Measurements from ENCODE around the gene WDFY2.

The WDFY2 gene

GRCh38 chr13:51794964-51795363, 210.7 kb downstream of the WDFY2 start:
- H3K9ac ChIP-seq (ENCODE audit: low read depth, low read length): no peak overlapping the region
- peaks cover 4% of the 10 kb centered on the region for H3K4me1 ChIP-seq (ENCODE audit: control insufficient read depth, insufficient read depth, low read length)
- no peaks in the 10 kb centered on the region for H3K36me3 ChIP-seq (ENCODE audit: control insufficient read depth, insufficient read depth, low read length)
- no peaks in the 10 kb centered on the region for H3K27me3 ChIP-seq (ENCODE audit: control insufficient read depth, insufficient read depth, low read length)
- H3K4me3 ChIP-seq (ENCODE audit: low read depth, low read length): no peak overlapping the region
- H3K9me3 ChIP-seq (ENCODE audit: control insufficient read depth, insufficient read depth, low read length): no peaks in the 10 kb centered on the region

- Histone ChIP-seq H3K4me1 (ENCODE audit: control insufficient read depth, insufficient read depth, low read length) (peaks cover 4% of the 10 kb centered on the region), H3K36me3 (ENCODE audit: control insufficient read depth, insufficient read depth, low read length) (no peaks in the 10 kb centered on the region), H3K4me3 (ENCODE audit: low read depth, low read length) (no peak overlapping the region), H3K9ac (ENCODE audit: low read depth, low read length) (no peak overlapping the region), H3K27me3 (ENCODE audit: control insufficient read depth, insufficient read depth, low read length) (no peaks in the 10 kb centered on the region), H3K9me3 (ENCODE audit: control insufficient read depth, insufficient read depth, low read length) (no peaks in the 10 kb centered on the region)
Measured at GRCh38 chr13:51795419-51795818, 211.2 kb downstream of the WDFY2 start.

GRCh38 chr13:51796546-51796945, 212.3 kb downstream of the WDFY2 start:
- Histone ChIP-seq H3K4me1 (ENCODE audit: control insufficient read depth, insufficient read depth, low read length) (peaks cover 4% of the 10 kb centered on the region), H3K9me3 (ENCODE audit: control insufficient read depth, insufficient read depth, low read length) (no peaks in the 10 kb centered on the region), H3K4me3 (ENCODE audit: low read depth, low read length) (no peak overlapping the region), H3K27me3 (ENCODE audit: control insufficient read depth, insufficient read depth, low read length) (no peaks in the 10 kb centered on the region), H3K9ac (ENCODE audit: low read depth, low read length) (no peak overlapping the region), H3K36me3 (ENCODE audit: control insufficient read depth, insufficient read depth, low read length) (no peaks in the 10 kb centered on the region)

GRCh38 chr13:51797664-51798488, 213.6 kb downstream of the WDFY2 start:
- H3K9me3 ChIP-seq (ENCODE audit: control insufficient read depth, insufficient read depth, low read length): no peaks in the 10 kb centered on the region
- no peak overlapping the region for H3K4me3 ChIP-seq (ENCODE audit: low read depth, low read length)
- H3K36me3 ChIP-seq (ENCODE audit: control insufficient read depth, insufficient read depth, low read length): no peaks in the 10 kb centered on the region
- H3K9ac ChIP-seq (ENCODE audit: low read depth, low read length): no peak overlapping the region
- H3K27me3 ChIP-seq (ENCODE audit: control insufficient read depth, insufficient read depth, low read length): no peaks in the 10 kb centered on the region
- H3K4me1 ChIP-seq (ENCODE audit: control insufficient read depth, insufficient read depth, low read length): peaks cover 10% of the 10 kb centered on the region

GRCh38 chr13:51799261-51799660, 215.0 kb downstream of the WDFY2 start:
- Histone ChIP-seq H3K4me1 (ENCODE audit: control insufficient read depth, insufficient read depth, low read length) (peaks cover 15% of the 10 kb centered on the region), H3K4me3 (ENCODE audit: low read depth, low read length) (no peak overlapping the region), H3K36me3 (ENCODE audit: control insufficient read depth, insufficient read depth, low read length) (no peaks in the 10 kb centered on the region)

GRCh38 chr13:51800486-51800885, 216.2 kb downstream of the WDFY2 start:
- no peaks in the 10 kb centered on the region for H3K9me3 ChIP-seq (ENCODE audit: control insufficient read depth, insufficient read depth, low read length)
- H3K27me3 ChIP-seq (ENCODE audit: control insufficient read depth, insufficient read depth, low read length): no peaks in the 10 kb centered on the region
- H3K4me3 ChIP-seq (ENCODE audit: low read depth, low read length): no peak overlapping the region
- H3K9ac ChIP-seq (ENCODE audit: low read depth, low read length): no peak overlapping the region
- H3K36me3 ChIP-seq (ENCODE audit: control insufficient read depth, insufficient read depth, low read length): no peaks in the 10 kb centered on the region
- peaks cover 24% of the 10 kb centered on the region for H3K4me1 ChIP-seq (ENCODE audit: control insufficient read depth, insufficient read depth, low read length)

More at GRCh38 chr13:51799261-51799660, 215.0 kb downstream of the WDFY2 start:
- Histone ChIP-seq H3K9me3 (ENCODE audit: control insufficient read depth, insufficient read depth, low read length) (no peaks in the 10 kb centered on the region), H3K9ac (ENCODE audit: low read depth, low read length) (no peak overlapping the region), H3K27me3 (ENCODE audit: control insufficient read depth, insufficient read depth, low read length) (no peaks in the 10 kb centered on the region)

- H3K4me1 ChIP-seq (ENCODE audit: control insufficient read depth, insufficient read depth, low read length): peaks cover 25% of the 10 kb centered on the region
- H3K27me3 ChIP-seq (ENCODE audit: control insufficient read depth, insufficient read depth, low read length): no peaks in the 10 kb centered on the region
- H3K4me3 ChIP-seq (ENCODE audit: low read depth, low read length): no peak overlapping the region
- no peaks in the 10 kb centered on the region for H3K9me3 ChIP-seq (ENCODE audit: control insufficient read depth, insufficient read depth, low read length)
- H3K36me3 ChIP-seq (ENCODE audit: control insufficient read depth, insufficient read depth, low read length): no peaks in the 10 kb centered on the region
- no peak overlapping the region for H3K9ac ChIP-seq (ENCODE audit: low read depth, low read length)
Measured at GRCh38 chr13:51801631-51802099, 217.4 kb downstream of the WDFY2 start.

- Histone ChIP-seq H3K27me3 (ENCODE audit: control insufficient read depth, insufficient read depth, low read length) (no peaks in the 10 kb centered on the region), H3K4me3 (ENCODE audit: low read depth, low read length) (peak overlapping the region; percentile 85), H3K36me3 (ENCODE audit: control insufficient read depth, insufficient read depth, low read length) (no peaks in the 10 kb centered on the region), H3K4me1 (ENCODE audit: control insufficient read depth, insufficient read depth, low read length) (peaks cover 25% of the 10 kb centered on the region), H3K9me3 (ENCODE audit: control insufficient read depth, insufficient read depth, low read length) (no peaks in the 10 kb centered on the region), H3K9ac (ENCODE audit: low read depth, low read length) (peak overlapping the region; percentile 70)
Measured at GRCh38 chr13:51802631-51803418, 218.6 kb downstream of the WDFY2 start.

- Histone ChIP-seq H3K36me3 (ENCODE audit: control insufficient read depth, insufficient read depth, low read length) (no peaks in the 10 kb centered on the region), H3K4me1 (ENCODE audit: control insufficient read depth, insufficient read depth, low read length) (peaks cover 25% of the 10 kb centered on the region), H3K27me3 (ENCODE audit: control insufficient read depth, insufficient read depth, low read length) (no peaks in the 10 kb centered on the region), H3K4me3 (ENCODE audit: low read depth, low read length) (peak within 1 kb of the TSS; percentile 85), H3K9ac (ENCODE audit: low read depth, low read length) (peak within 1 kb of the TSS; percentile 70), H3K9me3 (ENCODE audit: control insufficient read depth, insufficient read depth, low read length) (no peaks in the 10 kb centered on the region)
Measured at GRCh38 chr13:51803422-51804294, 219.4 kb downstream of the WDFY2 start, which contains the start of gene DHRS12. Gene DHRS12 (minus strand): TSS chr13:51804163. CDS start chr13:51799659, 4,504 bp downstream.

- Histone ChIP-seq H3K4me3 (ENCODE audit: low read depth, low read length) (peak overlapping the region; percentile 85), H3K27me3 (ENCODE audit: control insufficient read depth, insufficient read depth, low read length) (no peaks in the 10 kb centered on the region), H3K4me1 (ENCODE audit: control insufficient read depth, insufficient read depth, low read length) (peaks cover 24% of the 10 kb centered on the region), H3K9ac (ENCODE audit: low read depth, low read length) (peak overlapping the region; percentile 51), H3K36me3 (ENCODE audit: control insufficient read depth, insufficient read depth, low read length) (no peaks in the 10 kb centered on the region), H3K9me3 (ENCODE audit: control insufficient read depth, insufficient read depth, low read length) (no peaks in the 10 kb centered on the region)
Measured at GRCh38 chr13:51804295-51805172, 220.3 kb downstream of the WDFY2 start.
